Gastrocnemius medialis (tissue), 4 donors: ENCODE data around the gene SERINC5.

Experiments
- CTCF ChIP-seq, 5 experiments: fragments of 450-650 bp in 3 of 5; fragments of 200-600 bp in 2 of 5; sonication (generic) in 2 of 5; IDR thresholded peaks in 4 of 5; conservative IDR thresholded peaks in 1 of 5; 1 replicate in 4 of 5; 2 replicates in 1 of 5; pipeline ENCODE4 v1.5.1; 2016 to 2019; ENCODE audit warnings: antibody characterized with exemption in 5 of 5, mild to moderate bottlenecking in 3 of 5, moderate library complexity in 3 of 5
- POLR2A ChIP-seq, 2 donors: fragments of 450-650 bp; IDR thresholded peaks; one replicate each; pipeline ENCODE4 v1.6.1; 2017; ENCODE audit warnings: antibody characterized with exemption in 2 of 2, mild to moderate bottlenecking in 2 of 2, moderate library complexity in 2 of 2

GRCh38 chr5:80191991-80192398, 63.9 kb downstream of the SERINC5 start:
- TF ChIP-seq CTCF (IDR thresholded peaks at IDR 0.05 in 4 of 5, conservative IDR thresholded peaks at IDR 0.05 in 1 of 5): no peak
- TF ChIP-seq POLR2A (IDR thresholded peaks at IDR 0.05): no peak
